HG03103 (cell line): Measurements from ENCODE around the gene ING5.
"Not testable (repeated sequence)": the region's sequence is repeated elsewhere in the genome, so short reads cannot be mapped to it uniquely, and the experiment has no call there.

ENCODE experiments used
- ATAC-seq: cut with Tn5 transposase; IDR thresholded peaks from one replicate; pipeline ENCODE4 v1.9.1; 2021; ENCODE audit warnings: low read depth; ENCODE audit not compliant: unreplicated experiment

ING5 gene

DNA sequence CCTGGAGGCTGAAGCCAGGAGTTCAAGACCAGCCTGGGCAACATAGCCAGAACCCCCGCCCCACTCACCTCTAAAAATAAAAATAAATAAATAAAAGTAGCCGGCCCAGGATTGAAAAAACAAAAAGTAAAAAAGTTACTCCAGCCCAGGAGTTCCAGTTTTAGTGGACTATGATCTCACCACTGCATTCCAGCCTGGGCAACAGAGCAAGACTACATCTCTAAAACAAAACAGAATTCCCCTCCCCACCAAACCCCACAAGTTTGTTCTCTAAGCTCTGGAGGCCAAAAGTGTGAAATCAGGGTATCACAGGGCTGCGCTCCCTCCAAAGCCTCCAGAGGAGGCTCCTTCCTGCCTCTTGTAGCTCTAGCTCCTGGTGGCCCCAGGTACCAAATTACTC lies 34.3 kb downstream of the ING5 start:
- no peak for ATAC-seq

DNA sequence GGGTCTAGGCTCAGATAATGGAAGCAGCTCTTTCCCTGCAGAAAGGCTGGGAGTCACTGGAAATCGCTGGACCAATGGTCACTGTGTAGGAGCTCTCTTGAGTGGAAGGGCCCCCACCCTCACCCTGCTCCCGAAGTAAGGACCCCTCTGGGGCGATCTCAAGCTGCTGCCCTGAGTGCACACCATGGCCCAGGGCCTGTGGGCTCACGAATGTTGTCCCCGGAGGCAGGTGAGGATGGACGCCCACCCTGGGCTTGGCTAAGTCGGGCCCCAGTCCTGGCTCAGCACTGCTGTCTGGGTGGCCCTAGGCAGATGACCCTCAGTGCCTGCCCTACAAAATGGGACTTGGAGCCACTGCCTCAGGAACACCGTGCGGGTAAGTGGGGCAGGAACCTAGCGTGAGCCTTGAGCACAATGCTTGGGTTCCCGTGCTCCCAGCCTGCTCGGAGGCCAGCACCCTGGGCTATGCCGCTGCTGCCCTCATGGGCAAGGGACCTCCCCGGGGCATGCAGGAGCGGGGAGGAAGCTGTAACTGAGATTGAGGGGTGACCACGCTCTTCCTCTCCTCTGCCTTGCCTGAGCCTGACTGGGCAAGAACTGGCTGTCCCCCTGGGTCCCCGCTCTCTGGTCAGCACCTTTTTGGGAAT lies 36.3 kb downstream of the ING5 start:
- ATAC-seq, result no peak

DNA sequence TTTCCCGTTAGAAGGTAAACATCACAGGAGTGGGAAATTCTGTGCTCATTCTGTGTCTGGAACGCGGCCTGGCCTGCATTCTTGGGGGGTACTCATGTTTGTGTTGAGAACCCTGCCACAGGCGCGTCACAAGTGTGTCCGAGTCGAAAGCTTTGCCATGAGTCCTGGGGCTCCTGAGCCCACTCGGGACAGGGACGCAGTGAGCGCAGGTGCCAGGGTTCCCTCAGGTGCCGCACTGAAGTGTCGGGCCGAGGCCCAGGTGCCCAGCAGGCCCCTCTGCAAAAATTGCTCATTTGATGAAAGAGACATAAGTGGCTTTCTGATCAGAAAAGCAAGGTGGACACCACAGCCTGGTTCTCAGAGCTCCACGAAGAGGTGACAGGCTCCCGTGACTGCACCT lies 37.3 kb downstream of the ING5 start:
- no peak for ATAC-seq

DNA sequence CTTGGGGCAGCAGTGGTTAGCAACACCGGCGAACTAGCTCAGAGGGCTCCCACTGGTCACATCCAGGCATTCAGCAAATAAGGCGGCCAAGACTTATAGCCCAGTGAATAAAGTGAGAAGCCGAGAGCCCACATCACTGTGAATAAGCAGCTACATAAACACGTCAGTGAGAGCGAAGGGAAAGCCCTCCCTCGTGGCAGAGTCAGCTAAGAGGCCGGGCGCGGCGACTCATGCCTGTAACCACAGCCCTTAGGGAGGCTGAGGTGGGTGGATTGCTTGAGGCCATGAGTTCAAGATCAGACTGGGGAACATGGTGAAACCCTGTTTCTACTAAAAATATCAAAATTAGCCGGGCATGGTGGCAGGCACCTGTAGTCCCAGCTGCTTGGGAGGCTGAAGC lies 37.8 kb downstream of the ING5 start:
- no peak for ATAC-seq

DNA sequence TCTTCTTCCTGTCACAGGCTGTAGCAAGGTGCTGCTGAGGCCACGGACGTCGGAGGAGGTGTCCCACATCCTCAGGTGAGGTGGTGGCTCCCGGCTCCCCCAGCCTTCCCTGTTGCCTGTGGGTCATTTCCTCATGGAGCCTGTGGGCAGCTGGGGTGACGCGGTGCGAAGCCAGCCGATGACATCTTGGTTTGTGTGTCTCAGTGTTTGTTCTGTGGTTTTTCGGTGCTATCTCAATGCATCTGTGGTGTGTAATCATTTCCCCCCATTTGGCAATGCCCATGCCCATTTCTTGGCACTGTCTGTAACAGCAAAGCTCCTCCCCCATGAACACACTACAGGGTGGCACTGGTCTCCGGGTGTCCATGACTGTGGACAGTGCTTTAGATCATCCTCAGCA lies 39.2 kb downstream of the ING5 start:
- no peak for ATAC-seq

DNA sequence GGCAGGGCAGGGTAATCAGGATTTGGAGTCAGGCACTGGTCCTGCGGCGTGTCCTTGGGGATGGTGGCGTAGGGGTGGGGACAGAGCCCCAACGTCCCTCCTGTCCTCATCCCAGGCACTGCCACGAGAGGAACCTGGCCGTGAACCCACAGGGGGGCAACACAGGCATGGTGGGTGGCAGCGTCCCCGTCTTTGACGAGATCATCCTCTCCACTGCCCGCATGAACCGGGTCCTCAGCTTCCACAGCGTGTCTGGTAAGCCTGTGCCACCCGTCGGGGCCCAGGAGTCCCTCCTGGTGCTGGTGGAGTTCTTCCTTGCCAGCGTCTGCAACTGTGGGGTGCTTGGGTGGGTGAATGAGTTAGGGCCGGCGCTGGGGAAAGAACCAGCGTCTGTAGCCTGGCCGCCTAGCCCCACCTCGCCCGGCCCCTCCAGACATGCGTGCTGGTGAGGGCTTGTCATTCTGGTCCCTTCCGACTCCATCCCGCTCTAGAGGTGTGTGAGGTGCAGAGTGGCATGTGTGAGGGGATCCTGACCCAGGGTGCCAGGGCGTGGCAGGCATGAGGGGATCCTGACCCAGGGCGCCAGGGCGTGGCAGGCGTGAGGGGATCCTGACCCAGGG lies 40.6 kb downstream of the ING5 start:
- no peak for ATAC-seq

DNA sequence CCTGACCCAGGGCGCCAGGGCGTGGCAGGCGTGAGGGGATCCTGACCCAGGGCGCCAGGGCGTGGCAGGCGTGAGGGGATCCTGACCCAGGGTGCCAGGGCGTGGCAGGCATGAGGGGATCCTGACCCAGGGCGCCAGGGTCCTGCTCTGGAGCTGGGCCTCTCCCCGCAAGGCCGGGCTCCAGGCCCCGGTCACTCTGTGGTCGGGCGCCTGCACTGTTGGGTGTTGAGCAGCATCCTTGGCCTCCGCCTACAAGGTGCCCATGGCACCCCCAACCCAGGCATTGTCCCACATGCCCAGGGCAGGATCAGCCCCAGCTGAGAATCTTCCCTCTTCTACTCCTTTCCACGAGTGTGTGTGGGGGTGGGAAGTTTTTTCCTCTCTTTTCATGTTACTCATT lies 41.2 kb downstream of the ING5 start:
- not testable (repeated sequence) for ATAC-seq

DNA sequence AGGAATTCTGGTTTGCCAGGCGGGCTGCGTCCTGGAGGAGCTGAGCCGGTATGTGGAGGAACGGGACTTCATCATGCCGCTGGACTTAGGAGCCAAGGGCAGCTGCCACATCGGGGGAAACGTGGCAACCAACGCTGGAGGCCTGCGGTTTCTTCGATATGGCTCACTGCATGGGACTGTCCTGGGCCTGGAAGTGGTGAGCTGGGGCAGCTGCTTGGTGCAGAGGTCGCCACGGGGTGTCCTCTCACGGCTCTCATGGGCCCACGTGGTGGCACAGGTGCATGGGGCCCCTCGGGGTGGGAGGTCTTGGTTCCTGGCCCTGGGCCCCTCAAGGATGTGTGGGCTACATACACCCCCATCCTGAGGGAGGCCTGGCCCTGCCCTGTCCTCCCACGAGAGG lies 41.8 kb downstream of the ING5 start:
- ATAC-seq, result no peak

DNA sequence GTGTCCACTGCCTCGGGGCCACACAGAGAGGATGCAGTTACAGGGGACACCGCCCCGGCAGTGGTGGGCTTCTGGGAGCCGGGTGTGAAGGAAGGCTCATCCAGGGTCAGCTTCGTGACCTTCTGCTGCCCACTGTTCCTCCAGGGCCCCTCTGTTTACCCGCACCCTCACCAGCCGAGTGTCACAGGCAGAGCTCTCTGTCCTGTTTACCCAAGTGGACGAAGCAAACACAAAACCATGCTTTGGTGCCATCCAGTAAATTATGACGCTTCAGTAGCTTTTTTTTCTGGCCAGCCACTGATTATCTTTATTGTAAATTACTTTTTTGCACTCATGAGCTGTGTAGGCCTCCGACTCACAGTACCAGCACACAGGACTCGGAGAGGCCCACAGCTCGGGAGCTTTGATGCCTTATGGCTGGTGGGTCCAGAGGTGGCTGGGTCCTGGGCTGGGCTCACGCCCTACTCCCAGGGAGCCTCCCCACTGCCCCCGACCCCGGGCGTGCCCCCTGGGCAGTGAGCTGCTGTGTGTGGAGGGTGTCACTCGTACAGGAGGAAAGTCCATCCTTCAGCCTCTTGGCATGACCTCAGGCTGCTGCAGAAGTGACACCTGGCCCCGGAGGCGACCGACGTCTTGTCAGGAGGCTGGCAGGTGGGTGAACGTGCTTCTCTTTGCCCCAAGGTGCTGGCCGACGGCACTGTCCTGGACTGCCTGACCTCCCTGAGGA lies 42.4 kb downstream of the ING5 start:
- ATAC-seq, result no peak

DNA sequence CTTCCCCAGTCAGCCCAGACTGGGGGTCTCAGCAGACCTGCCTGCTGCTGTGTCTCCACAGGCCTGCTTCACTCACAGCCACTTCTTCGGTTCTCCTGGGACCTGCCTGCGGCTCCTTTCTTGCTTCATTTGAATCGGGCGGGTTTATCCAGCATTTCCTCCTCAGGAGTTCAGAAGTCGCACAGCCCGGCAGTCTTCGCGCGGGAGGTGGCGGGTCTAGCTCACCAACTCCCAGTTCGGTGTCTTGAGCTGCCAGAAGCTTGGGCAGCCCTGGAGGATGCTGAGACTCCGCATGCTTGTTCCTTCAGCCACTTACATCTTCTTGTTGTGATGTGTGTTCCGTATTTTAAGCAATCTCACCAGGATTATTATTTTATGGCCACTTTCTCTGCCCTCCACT lies 43.4 kb downstream of the ING5 start:
- ATAC-seq, result no peak

DNA sequence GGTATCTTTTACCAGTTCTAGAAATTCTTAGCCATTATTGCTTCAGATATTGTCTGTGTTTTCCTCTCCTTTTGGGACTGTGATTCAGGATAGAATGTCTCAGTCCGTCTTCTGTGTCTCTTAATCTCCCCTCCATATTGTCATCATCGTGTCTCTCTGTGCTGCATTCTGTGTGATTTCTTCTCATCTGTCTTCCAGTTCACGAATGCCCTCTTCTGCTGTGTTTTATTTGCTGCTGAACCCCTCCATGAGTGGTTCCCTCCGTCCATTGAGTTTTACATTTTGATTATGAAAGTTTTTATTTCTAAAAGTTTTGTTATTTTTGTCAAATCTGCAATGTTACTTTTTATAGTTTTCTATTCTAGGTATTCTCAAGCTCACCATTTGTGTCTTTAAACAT lies 44.2 kb downstream of the ING5 start:
- ATAC-seq, result no peak

DNA sequence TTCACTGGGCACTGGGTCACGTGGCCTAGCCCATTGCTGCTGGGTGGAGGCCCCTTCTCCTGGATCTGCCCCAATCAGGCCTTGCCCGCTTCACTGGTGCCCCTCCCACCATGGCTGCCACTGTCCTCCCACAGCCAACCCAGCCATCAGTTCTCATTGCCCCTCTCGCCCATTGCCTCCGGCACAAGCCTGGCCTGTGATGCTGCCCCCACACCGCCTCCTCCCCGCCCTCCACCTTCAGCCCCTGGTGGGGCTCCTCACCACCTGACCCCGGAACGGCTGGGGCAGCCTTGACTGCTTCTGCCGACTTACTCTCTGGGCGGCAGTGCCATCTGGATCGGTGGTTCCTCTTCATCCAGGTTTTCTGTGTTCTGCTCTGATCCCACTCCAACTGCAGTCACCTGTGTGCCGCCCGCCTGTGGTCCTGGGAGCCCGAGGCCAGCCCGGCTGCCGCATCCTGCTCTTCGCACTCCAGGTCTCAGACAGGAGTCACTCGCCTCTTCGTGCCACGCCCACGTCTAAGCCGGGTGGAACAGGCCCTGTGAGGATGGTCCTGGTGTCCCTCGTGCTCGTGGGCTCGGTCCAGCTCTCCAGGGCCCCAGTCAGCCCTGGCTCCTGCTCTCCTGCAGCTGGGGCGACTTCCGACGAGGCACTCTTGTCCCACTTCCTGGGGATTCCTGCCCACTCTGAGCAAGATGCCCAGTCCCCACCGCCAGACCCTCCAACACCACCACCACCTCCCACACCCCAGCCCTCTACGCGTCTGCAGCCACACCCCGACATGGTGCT lies 46.8 kb downstream of the ING5 start:
- ATAC-seq, result no peak

DNA sequence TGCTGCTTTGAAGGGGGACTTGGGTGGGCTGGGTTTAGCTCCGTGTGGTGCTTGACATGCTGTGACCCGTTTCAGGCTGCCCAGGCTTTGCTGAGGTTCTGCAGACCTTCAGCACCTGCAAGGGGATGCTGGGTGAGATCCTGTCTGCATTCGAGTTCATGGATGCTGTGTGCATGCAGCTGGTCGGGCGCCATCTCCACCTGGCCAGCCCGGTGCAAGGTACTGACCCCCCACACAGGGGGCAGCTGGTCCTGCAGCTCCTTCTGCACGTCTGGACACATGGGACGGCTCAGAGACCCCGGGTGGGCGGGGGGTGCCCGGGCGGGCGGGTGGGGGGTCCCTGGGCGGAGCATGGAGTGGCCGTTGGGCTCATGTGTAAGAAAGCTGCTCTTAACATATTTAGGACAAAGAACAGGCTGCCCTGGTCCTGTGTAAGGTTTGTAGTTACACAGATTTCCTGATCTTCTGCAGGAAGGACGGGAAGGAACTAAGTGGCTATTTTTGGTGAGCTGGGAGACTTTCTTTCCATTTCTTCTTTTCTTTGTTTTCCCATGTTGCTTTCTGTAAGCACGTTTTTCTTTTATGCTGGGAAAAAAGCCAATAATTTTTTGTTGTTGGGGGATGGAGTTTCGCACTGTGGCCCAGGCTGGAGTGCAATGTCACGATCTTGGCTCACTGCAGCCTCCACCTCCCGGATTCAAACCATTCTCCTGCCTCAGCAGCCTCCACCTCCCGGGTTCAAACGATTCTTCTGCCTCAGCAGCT lies 48.4 kb downstream of the ING5 start:
- ATAC-seq, result no peak

DNA sequence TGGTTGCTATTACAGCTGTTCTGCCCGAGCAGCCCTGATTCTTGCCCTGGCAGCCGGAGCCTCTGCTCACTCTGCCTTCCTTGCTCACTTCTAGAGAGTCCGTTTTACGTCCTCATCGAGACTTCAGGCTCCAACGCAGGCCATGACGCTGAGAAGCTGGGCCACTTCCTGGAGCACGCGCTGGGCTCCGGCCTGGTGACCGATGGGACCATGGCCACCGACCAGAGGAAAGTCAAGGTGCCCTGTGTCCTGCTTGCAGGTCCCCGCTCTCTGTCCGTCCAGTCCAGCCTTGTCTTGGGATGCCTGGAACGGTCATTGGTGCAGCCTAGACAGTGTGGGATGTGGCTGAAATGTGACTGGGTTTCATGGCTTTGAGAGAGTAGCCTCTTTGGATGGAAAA lies 49.3 kb downstream of the ING5 start:
- ATAC-seq, result no peak

DNA sequence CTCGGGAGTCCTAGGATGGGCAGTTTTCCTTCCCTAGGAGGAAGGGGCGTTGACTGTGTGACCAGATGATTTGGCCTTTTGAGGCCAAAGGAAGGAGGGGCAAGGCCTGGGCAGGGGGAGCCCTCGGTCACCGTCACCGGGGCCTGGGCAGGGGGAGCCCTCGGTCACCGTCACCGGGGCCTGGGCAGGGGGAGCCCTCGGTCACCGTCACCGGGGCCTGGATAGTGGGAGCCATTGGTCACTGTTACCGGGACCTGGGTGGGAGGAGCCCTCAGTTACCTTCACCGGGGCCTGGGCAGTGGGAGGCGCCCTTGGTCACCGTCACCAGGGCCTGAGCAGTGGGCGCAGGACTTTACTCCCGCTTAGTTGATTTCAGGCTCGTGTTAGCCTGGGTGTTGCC lies 49.9 kb downstream of the ING5 start:
- ATAC-seq, result no peak

DNA sequence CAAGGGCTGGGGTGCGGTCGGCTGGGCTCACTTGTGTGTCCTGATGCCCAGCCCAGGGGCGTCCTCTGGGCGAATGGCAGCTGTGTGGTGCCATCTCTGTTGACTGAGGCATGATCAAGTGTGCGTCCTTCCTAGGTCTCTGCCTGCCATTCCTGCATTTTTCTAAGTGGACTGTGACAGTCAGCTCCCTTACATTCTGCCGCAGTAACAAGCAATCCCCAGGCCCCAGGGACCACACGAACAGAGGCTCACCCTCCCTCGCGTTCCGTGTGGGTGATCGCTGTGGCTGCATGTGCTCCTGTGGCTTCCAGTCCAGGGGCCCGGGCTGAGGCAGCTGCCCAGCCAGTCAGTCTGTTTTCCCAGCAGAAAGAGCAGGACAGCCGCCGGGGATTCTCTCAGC lies 50.4 kb downstream of the ING5 start:
- ATAC-seq, result no peak

DNA sequence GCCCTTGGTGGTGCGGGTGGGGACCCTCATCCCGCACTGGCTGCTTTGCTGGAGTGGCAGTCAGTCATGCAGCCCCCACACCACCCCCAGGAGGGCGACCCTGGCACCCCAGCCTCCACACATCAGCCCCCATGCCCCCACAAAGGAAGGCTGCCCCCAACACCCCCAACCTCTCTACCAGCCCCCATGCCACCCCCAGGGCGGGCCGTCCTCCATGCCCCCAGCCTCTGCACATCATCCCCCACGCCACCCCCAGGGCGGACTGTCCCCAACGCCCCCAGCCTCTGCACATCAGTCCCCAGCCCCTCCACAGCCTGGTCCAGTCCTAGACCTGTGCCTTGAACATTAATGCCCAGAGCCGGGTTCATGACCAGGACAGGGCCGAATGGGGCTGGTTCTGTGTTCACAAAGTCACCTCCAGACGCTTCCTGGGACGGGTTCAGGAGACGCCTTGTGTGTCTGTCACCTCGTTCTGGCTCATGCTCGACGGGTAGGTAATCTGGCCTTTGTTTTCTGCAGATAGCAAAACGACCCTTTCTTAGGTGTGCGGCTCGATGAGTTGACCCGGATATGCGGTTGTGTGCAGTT lies 50.9 kb downstream of the ING5 start:
- no peak for ATAC-seq

DNA sequence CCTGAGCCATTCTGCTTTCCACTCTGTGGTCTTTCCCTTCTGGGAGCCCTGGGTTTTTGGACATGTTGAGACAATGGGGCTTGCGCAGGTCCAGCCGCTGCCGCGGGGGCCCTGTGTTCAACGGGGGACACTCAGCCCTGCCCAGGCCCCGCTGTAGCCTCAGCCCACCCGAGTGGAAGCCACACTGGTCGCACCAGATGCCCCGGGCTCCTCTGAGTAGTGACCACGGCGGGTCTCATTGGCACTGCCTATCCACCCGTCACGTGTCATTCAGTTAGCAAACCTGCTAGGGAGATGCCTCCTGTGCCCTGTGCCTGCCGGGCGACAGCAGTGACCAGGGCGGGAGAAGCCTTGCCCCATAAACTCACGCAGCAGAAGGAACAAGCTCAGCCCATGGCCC lies 51.7 kb downstream of the ING5 start:
- no peak for ATAC-seq

DNA sequence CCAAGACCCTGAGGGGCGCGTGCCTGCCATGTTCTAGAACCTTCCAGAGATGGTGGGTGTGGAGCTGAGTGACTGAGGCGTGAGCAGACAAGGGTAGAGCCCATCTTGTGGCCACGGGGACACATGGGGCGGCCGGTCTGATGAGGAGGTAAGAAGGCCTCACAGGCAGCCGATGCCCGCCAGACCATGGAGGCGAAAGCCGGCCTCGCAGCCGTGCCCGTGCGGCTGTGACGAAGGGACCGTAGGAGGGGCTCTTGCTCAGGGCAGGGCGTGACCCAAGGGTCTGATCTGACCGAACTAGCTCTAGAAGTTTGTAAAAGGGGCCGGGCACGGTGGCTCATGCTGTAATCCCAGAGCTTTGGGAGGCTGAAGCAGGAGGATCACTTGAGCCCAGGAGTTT lies 52.2 kb downstream of the ING5 start:
- ATAC-seq, result no peak

DNA sequence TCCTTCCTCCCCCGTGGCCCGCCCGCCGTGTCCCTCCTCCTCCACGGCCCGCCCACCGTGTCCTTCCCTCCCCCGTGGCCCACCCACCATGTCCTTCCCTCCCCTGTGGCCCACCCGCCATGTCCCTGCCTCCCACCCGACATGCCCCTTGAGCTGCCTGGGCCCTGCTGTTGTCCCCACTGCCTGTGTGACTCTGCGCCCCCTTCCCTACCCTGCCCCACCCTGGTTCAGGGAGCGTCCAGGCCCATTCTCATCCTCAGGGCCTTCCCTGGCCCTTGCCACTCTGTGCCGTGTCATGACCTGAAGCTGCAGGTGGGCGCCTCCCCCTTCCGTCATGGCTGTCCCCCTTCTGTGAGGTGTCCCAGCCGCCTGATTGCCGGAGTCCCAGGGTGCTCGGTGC lies 53.3 kb downstream of the ING5 start:
- ATAC-seq, result no peak
